Suprapubic skin (tissue), 4 donors: ENCODE results near the gene SLC4A7. TPM values are rescaled to one million over a fixed set of nuclear protein-coding genes. Genes with fewer than 3 reads are reported as not detected.

Experiments
- DNase-seq, 2 donors: peaks; one replicate each; pipeline ENCODE4 v3.0.0-alpha.2; 2019; ENCODE audit warnings: low spot score in 2 of 2
- H3K27ac ChIP-seq: fragments of 200-600 bp; sonication (generic); one replicate; pipeline ENCODE4 v1.5.1; 2019
- H3K27me3 ChIP-seq: fragments of 200-600 bp; sonication (generic); one replicate; pipeline ENCODE4 v1.5.1; 2019
- H3K36me3 ChIP-seq: fragments of 200-600 bp; sonication (generic); one replicate; pipeline ENCODE4 v1.5.1; 2019
- H3K4me1 ChIP-seq: fragments of 200-600 bp; sonication (generic); one replicate; pipeline ENCODE4 v1.5.1; 2019
- H3K4me3 ChIP-seq: fragments of 200-600 bp; sonication (generic); one replicate; pipeline ENCODE4 v1.5.1; 2019; ENCODE audit warnings: mild to moderate bottlenecking
- H3K9me3 ChIP-seq: fragments of 200-600 bp; sonication (generic); one replicate; pipeline ENCODE4 v1.5.1; 2019
- EP300 ChIP-seq: sonication (generic); formaldehyde crosslinking; IDR thresholded peaks from one replicate; pipeline ENCODE4 v1.6.1; 2017; ENCODE audit warnings: antibody characterized with exemption
- POLR2A ChIP-seq, 2 donors: fragments of 450-650 bp; IDR thresholded peaks; one replicate each; pipeline ENCODE4 v1.6.1; 2017; ENCODE audit warnings: antibody characterized with exemption in 2 of 2, mild to moderate bottlenecking in 2 of 2, moderate library complexity in 2 of 2
- POLR2AphosphoS5 ChIP-seq, 3 donors: sonication (generic); formaldehyde crosslinking; IDR thresholded peaks; one replicate each; pipeline ENCODE4 v1.6.1; 2017; ENCODE audit warnings: antibody characterized with exemption in 3 of 3
- WGBS: methylation state at CpG from one replicate; pipeline ENCODE4 v1.1.5; 2018; 5-methylcytosine and 5-hydroxymethylcytosine counted together
- total RNA-seq, 4 donors: library from RNA; depleted of rRNA; stranded (reverse); fragments of >200 nt; gene quantifications; one replicate each; pipeline ENCODE4 v1.1.0, GENCODE V29; 2016
- TF ChIP-seq, protein P1 (sequence below), 2 donors: fragments of 200-600 bp in 1 of 2; fragments of 450-650 bp in 1 of 2; sonication (generic) in 1 of 2; IDR thresholded peaks; one replicate each; pipeline ENCODE4 v1.5.1; 2016 to 2019; ENCODE audit warnings: antibody characterized with exemption in 2 of 2, mild to moderate bottlenecking in 1 of 2, moderate library complexity in 1 of 2

SLC4A7 gene
- total RNA-seq, 4 donors from 2014 or later, result 10.9 to 17.5 (median 16.1) TPM

DNA sequence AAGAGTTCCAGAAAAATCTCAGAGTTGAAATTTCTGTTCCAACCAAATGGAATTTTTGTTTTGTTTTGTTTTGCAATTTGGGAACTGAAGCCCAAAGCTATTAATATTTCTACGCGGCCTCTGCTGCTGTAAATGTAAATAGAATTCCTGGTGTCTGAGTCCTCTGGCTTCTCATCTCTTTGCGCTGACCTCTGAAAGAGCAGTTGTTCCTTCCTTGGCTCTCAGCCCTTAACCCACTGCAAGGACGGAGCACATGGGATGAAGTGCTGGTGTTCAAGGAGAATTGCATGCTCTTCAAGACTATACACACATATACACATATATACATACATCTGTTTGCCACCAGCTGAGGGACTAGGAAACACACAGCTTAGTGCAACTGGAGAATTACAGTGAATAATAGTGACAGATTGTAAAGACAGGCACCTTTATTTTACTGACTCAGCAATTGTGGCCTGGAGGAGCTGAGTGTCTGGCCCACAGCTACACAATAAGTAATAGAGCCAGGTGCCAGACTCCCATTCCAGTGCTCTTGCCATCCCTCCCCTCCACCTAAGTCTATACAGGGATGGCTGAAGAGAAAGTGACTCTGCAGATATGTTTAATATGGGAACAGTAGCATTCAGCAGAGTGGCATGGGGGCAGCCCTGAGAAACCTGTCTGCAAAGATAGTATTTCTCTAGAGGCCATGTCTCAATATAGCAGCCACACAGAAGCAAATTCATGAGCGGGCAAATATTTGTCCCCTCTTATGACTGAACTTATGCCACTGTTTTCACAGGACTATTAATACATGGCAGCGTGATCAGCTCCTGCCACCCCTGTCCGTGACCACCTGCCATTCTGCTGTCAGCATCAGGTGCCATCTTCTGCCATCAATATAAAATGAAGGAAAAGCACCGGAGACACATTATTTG lies 157.3 kb downstream of the SLC4A7 start:
- Histone ChIP-seq H3K4me1 (no peaks in the 10 kb centered on the region), H3K27ac (no peak overlapping the region), H3K27me3 (no peaks in the 10 kb centered on the region), H3K36me3 (no peaks in the 10 kb centered on the region), H3K9me3 (no peaks in the 10 kb centered on the region), H3K4me3 (no peak overlapping the region)
- 68% methylated on average over 8 of the region's 8 CpGs for WGBS
- no peak for DNase-seq
- no peak for TF ChIP-seq EP300
- no peak for TF ChIP-seq POLR2A (IDR thresholded peaks at IDR 0.05)
- no peak for TF ChIP-seq POLR2AphosphoS5 (IDR thresholded peaks at IDR 0.05)
- TF ChIP-seq, protein P1, sequence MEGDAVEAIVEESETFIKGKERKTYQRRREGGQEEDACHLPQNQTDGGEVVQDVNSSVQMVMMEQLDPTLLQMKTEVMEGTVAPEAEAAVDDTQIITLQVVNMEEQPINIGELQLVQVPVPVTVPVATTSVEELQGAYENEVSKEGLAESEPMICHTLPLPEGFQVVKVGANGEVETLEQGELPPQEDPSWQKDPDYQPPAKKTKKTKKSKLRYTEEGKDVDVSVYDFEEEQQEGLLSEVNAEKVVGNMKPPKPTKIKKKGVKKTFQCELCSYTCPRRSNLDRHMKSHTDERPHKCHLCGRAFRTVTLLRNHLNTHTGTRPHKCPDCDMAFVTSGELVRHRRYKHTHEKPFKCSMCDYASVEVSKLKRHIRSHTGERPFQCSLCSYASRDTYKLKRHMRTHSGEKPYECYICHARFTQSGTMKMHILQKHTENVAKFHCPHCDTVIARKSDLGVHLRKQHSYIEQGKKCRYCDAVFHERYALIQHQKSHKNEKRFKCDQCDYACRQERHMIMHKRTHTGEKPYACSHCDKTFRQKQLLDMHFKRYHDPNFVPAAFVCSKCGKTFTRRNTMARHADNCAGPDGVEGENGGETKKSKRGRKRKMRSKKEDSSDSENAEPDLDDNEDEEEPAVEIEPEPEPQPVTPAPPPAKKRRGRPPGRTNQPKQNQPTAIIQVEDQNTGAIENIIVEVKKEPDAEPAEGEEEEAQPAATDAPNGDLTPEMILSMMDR (IDR thresholded peaks at IDR 0.05), result no peak

DNA sequence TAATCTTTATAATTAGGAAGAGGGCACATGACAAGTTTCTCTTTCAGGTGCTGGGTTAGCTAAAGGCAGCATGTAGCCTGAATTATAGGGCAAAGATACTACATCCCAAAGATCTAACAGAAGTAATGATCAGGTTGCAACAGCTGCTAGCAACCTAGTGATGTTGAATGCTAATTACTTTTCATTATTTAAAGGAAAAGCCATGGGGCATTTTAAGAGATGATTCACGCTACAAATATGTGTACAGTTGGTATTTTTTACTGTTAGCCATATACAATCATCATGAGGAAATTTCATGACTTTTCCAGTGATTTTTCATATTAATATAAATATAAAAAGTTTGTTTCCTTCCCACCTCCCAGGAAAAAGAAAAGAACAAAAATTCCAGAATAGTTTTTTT lies 158.0 kb downstream of the SLC4A7 start:
- H3K36me3 ChIP-seq, result no peaks in the 10 kb centered on the region
- 77% methylated on average over 1 of the region's 1 CpG for WGBS
- H3K4me3 ChIP-seq, result no peak overlapping the region
- no peak overlapping the region for H3K27ac ChIP-seq
- H3K9me3 ChIP-seq, result no peaks in the 10 kb centered on the region
- TF ChIP-seq EP300 (no peak), POLR2A (IDR thresholded peaks at IDR 0.05) (no peak), POLR2AphosphoS5 (IDR thresholded peaks at IDR 0.05) (no peak)
- TF ChIP-seq, protein P1 (IDR thresholded peaks at IDR 0.05), result no peak
- no peaks in the 10 kb centered on the region for H3K4me1 ChIP-seq
- DNase-seq, result no peak
- H3K27me3 ChIP-seq, result no peaks in the 10 kb centered on the region

DNA sequence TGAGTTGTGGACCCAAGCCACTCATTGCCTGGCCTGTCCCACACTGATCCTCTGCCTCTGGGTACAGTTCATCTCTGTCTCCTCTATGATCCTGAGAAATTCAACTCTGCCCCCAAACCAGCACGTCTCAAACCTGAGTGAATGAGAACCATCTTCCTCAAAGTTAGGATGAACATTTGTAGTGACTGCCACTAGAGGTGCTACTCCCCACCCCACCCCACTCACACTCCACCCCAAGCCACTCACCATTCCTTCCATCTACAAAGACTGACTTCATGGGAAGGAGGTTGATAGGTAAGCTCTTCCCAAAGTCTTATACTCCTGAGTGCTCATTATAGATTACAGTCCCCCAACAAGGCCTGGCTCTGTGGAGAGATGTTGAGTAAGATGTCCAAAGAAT lies 158.8 kb downstream of the SLC4A7 start:
- Histone ChIP-seq H3K27me3 (no peaks in the 10 kb centered on the region), H3K27ac (no peak overlapping the region), H3K4me3 (no peak overlapping the region), H3K9me3 (no peaks in the 10 kb centered on the region), H3K36me3 (no peaks in the 10 kb centered on the region), H3K4me1 (no peaks in the 10 kb centered on the region)
- DNase-seq, result no peak
- 100% methylated on average over 1 of the region's 1 CpG for WGBS
- TF ChIP-seq, protein P1 (IDR thresholded peaks at IDR 0.05), result no peak
- TF ChIP-seq POLR2AphosphoS5 (IDR thresholded peaks at IDR 0.05), result no peak
- TF ChIP-seq POLR2A (IDR thresholded peaks at IDR 0.05), result no peak
- TF ChIP-seq EP300, result no peak

DNA sequence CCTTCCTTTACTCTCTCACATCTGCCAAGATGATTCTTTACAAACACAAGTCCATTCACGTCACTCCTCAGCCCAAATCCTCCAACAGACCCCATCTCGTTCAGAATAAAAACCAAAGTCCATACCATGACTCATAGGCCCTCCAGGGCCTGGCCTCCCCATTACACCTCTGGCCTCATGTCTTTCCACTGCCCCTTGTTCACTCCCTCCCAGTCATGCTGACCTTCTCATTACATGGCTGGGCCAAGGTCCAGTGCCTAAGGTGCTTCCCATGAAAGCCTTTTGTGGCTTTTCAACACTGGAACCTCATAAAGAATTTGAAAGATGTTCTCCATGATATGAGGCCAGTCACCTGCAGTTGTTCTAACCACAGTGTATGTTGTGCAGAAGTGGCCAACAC lies 159.5 kb downstream of the SLC4A7 start:
- no peak overlapping the region for H3K27ac ChIP-seq
- 91% methylated on average over 2 of the region's 2 CpGs for WGBS
- no peak for DNase-seq
- no peaks in the 10 kb centered on the region for H3K36me3 ChIP-seq
- H3K4me3 ChIP-seq, result no peak overlapping the region
- no peaks in the 10 kb centered on the region for H3K9me3 ChIP-seq
- no peaks in the 10 kb centered on the region for H3K4me1 ChIP-seq
- H3K27me3 ChIP-seq, result no peaks in the 10 kb centered on the region
- TF ChIP-seq POLR2A (IDR thresholded peaks at IDR 0.05), result no peak
- TF ChIP-seq, protein P1 (IDR thresholded peaks at IDR 0.05), result no peak
- TF ChIP-seq POLR2AphosphoS5 (IDR thresholded peaks at IDR 0.05), result no peak
- TF ChIP-seq EP300, result no peak

DNA sequence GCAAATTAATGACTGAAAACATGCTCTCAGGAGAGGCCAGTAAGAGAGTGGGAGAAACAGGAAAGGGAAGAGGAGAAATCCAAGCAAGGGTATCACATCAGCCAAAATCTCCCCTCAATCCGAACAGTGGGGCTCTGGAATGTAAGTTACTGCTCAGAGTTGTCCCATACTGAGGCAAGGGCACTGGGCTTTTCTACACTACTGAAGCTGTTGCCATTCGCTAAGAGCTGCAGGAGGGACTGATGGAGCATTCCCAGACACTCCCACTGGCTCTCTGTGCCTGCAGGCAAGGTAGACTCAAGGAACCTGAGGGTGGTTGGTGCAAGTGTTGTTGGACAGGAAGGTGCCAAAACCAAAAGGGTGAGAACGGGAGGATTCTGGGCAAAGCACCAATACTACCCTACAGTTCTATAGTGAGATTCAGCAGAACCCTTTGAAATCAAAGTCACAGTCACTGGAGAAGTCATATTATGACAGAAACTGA lies 161.1 kb downstream of the SLC4A7 start:
- TF ChIP-seq EP300 (no peak), POLR2AphosphoS5 (IDR thresholded peaks at IDR 0.05) (no peak), POLR2A (IDR thresholded peaks at IDR 0.05) (no peak)
- TF ChIP-seq, protein P1 (IDR thresholded peaks at IDR 0.05), result no peak
- H3K9me3 ChIP-seq, result no peaks in the 10 kb centered on the region
- no peaks in the 10 kb centered on the region for H3K27me3 ChIP-seq
- H3K36me3 ChIP-seq, result no peaks in the 10 kb centered on the region
- no peak for DNase-seq
- H3K4me3 ChIP-seq, result no peak overlapping the region
- H3K27ac ChIP-seq, result no peak overlapping the region
- WGBS, result 63% methylated on average over 3 of the region's 3 CpGs
- no peaks in the 10 kb centered on the region for H3K4me1 ChIP-seq
